MG63 (cell line): Measurements from ENCODE around the gene SPINK5. TPM values are rescaled to one million over a fixed set of nuclear protein-coding genes. Genes with fewer than 3 reads are reported as not detected.

Source experiments
- DNase-seq: peaks from one replicate; pipeline ENCODE4 v3.0.0-alpha.2; 2020
- H3K27me3 ChIP-seq: fragments of 250-450 bp; sonication (Bioruptor Pico); 2 replicates; pipeline ENCODE4 v1.5.1; 2020; ENCODE audit warnings: mild to moderate bottlenecking, moderate library complexity
- H3K36me3 ChIP-seq: fragments of 250-450 bp; sonication (Bioruptor Pico); 2 replicates; pipeline ENCODE4 v1.5.1; 2020; ENCODE audit warnings: mild to moderate bottlenecking, moderate library complexity
- H3K4me3 ChIP-seq: fragments of 250-450 bp; sonication (Bioruptor Pico); 2 replicates; pipeline ENCODE4 v1.5.1; 2020; ENCODE audit warnings: mild to moderate bottlenecking, moderate library complexity
- H3K9me3 ChIP-seq: fragments of 250-450 bp; sonication (Bioruptor Pico); 2 replicates; pipeline ENCODE4 v1.5.1; 2020; ENCODE audit warnings: mild to moderate bottlenecking, moderate library complexity
- total RNA-seq: library from RNA; depleted of rRNA; stranded (reverse); fragments of >200 nt; shearing (Covaris generic); gene quantifications from 2 replicates; pipeline ENCODE4 v1.2.3, GENCODE V29; 2014; ENCODE audit warnings: low replicate concordance; rRNA removed

SPINK5 gene
- total RNA-seq, 1 experiment from 2014 or later = not detected

- Histone ChIP-seq H3K9me3 (0 out of 2 replicates have a peak, but pooled peaks cover 3% of the 10 kb centered on the region), H3K36me3 (no peaks in the 10 kb centered on the region), H3K27me3 (0 out of 2 replicates have a peak, but pooled peaks cover 2% of the 10 kb centered on the region), H3K4me3 (no peak overlapping the region)
- no peak for DNase-seq
Measured at GRCh38 chr5:148147415-148147814, 83.6 kb downstream of the SPINK5 start.

GRCh38 chr5:148151872-148152271 lies 88.1 kb downstream of the SPINK5 start:
- H3K4me3 ChIP-seq = no peak overlapping the region
- H3K36me3 ChIP-seq = no peaks in the 10 kb centered on the region
- DNase-seq = no peak
- H3K27me3 ChIP-seq = 0 out of 2 replicates have a peak, but pooled peaks cover 2% of the 10 kb centered on the region
- H3K9me3 ChIP-seq = peaks cover 3% of the 10 kb centered on the region; the same call in 1 of the 2 replicates

GRCh38 chr5:148152781-148153180 lies 89.0 kb downstream of the SPINK5 start:
- Histone ChIP-seq H3K4me3 (no peak overlapping the region), H3K9me3 (peaks cover 3% of the 10 kb centered on the region; the same call in 1 of the 2 replicates), H3K27me3 (0 out of 2 replicates have a peak, but pooled peaks cover under 1% of the 10 kb centered on the region), H3K36me3 (no peaks in the 10 kb centered on the region)
- no peak for DNase-seq

- H3K9me3 ChIP-seq = peaks cover 3% of the 10 kb centered on the region; the same call in 1 of the 2 replicates
- H3K27me3 ChIP-seq = no peaks in the 10 kb centered on the region
- no peak overlapping the region for H3K4me3 ChIP-seq
- H3K36me3 ChIP-seq = no peaks in the 10 kb centered on the region
- DNase-seq = no peak
Measured at GRCh38 chr5:148156609-148157008, 92.8 kb downstream of the SPINK5 start.

GRCh38 chr5:148162038-148162437 lies 98.3 kb downstream of the SPINK5 start:
- Histone ChIP-seq H3K27me3 (0 out of 2 replicates have a peak, but pooled peaks cover 2% of the 10 kb centered on the region), H3K36me3 (no peaks in the 10 kb centered on the region), H3K4me3 (no peak overlapping the region), H3K9me3 (no peaks in the 10 kb centered on the region)
- no peak for DNase-seq

- no peaks in the 10 kb centered on the region for H3K36me3 ChIP-seq
- no peak for DNase-seq
- H3K27me3 ChIP-seq = 0 out of 2 replicates have a peak, but pooled peaks cover 2% of the 10 kb centered on the region
- no peak overlapping the region for H3K4me3 ChIP-seq
- H3K9me3 ChIP-seq = no peaks in the 10 kb centered on the region
Measured at GRCh38 chr5:148163345-148163744, 99.6 kb downstream of the SPINK5 start.

GRCh38 chr5:148166550-148167283 lies 102.9 kb downstream of the SPINK5 start:
- Histone ChIP-seq H3K36me3 (no peaks in the 10 kb centered on the region), H3K9me3 (no peaks in the 10 kb centered on the region), H3K27me3 (0 out of 2 replicates have a peak, but pooled peaks cover 2% of the 10 kb centered on the region), H3K4me3 (no peak overlapping the region)
- no peak for DNase-seq

- H3K27me3 ChIP-seq = peaks cover 2% of the 10 kb centered on the region; the same call in 1 of the 2 replicates
- no peaks in the 10 kb centered on the region for H3K9me3 ChIP-seq
- H3K36me3 ChIP-seq = no peaks in the 10 kb centered on the region
- DNase-seq = no peak
- no peak within 1 kb of the TSS for H3K4me3 ChIP-seq
Measured at GRCh38 chr5:148168246-148168645, 104.5 kb downstream of the SPINK5 start, which contains the start of gene SPINK14. Gene SPINK14 (plus strand): TSS chr5:148168546. CDS start chr5:148169733, 1,187 bp downstream.

GRCh38 chr5:148172377-148172776 lies 108.6 kb downstream of the SPINK5 start:
- H3K27me3 ChIP-seq = peaks cover 2% of the 10 kb centered on the region

GRCh38 chr5:148176480-148176879 lies 112.7 kb downstream of the SPINK5 start:
- DNase-seq = no peak
- Histone ChIP-seq H3K27me3 (peaks cover 2% of the 10 kb centered on the region), H3K4me3 (no peak overlapping the region), H3K9me3 (no peaks in the 10 kb centered on the region), H3K36me3 (no peaks in the 10 kb centered on the region)

More at GRCh38 chr5:148172377-148172776, 108.6 kb downstream of the SPINK5 start:
- DNase-seq = no peak
- Histone ChIP-seq H3K36me3 (no peaks in the 10 kb centered on the region), H3K9me3 (no peaks in the 10 kb centered on the region), H3K4me3 (no peak overlapping the region)

- Histone ChIP-seq H3K36me3 (no peaks in the 10 kb centered on the region), H3K27me3 (peaks cover 2% of the 10 kb centered on the region), H3K4me3 (no peak overlapping the region), H3K9me3 (no peaks in the 10 kb centered on the region)
- no peak for DNase-seq
Measured at GRCh38 chr5:148177207-148177606, 113.4 kb downstream of the SPINK5 start.

- H3K9me3 ChIP-seq = no peaks in the 10 kb centered on the region
- DNase-seq = no peak
- peaks cover 2% of the 10 kb centered on the region for H3K27me3 ChIP-seq
- no peak overlapping the region for H3K4me3 ChIP-seq
- no peaks in the 10 kb centered on the region for H3K36me3 ChIP-seq
Measured at GRCh38 chr5:148179234-148179824, 115.5 kb downstream of the SPINK5 start.

- Histone ChIP-seq H3K4me3 (no peak overlapping the region), H3K27me3 (no peaks in the 10 kb centered on the region), H3K36me3 (no peaks in the 10 kb centered on the region), H3K9me3 (no peaks in the 10 kb centered on the region)
- peak; percentile 9 for DNase-seq
Measured at GRCh38 chr5:148186248-148187003, 122.6 kb downstream of the SPINK5 start.

Other genes with a start within 250 kb of the SPINK5 start
- gene SPINK1, start 232.3 kb upstream of the SPINK5 start, total RNA-seq = not detected in 2 replicates
- not detected in 2 replicates for gene SCGB3A2, start 185.3 kb upstream of the SPINK5 start, total RNA-seq
- 6.0 TPM in 1 of 2 replicates, not detected in the other for gene C5orf46, start 157.4 kb upstream of the SPINK5 start, total RNA-seq
- gene SPINK14, start 104.6 kb downstream of the SPINK5 start, total RNA-seq = not detected in 2 replicates
- gene SPINK6, start 139.1 kb downstream of the SPINK5 start, total RNA-seq = not detected in 2 replicates
- not detected in 2 replicates for gene MARCOL, start 174.5 kb downstream of the SPINK5 start, total RNA-seq
- 0.30 TPM in 1 of 2 replicates, not detected in the other for gene SPINK13, start 204.8 kb downstream of the SPINK5 start, total RNA-seq
- gene SPINK7, start 248.4 kb downstream of the SPINK5 start, total RNA-seq = not detected in 2 replicates